ENCODE data around the gene PKP2. TPM values are rescaled to one million over a fixed set of nuclear protein-coding genes. Genes with fewer than 3 reads are reported as not detected.

PKP2 gene
- total and polyA plus RNA-seq, 4 donors, result 8.6 to 35.7 (median 12.8) TPM

DNA sequence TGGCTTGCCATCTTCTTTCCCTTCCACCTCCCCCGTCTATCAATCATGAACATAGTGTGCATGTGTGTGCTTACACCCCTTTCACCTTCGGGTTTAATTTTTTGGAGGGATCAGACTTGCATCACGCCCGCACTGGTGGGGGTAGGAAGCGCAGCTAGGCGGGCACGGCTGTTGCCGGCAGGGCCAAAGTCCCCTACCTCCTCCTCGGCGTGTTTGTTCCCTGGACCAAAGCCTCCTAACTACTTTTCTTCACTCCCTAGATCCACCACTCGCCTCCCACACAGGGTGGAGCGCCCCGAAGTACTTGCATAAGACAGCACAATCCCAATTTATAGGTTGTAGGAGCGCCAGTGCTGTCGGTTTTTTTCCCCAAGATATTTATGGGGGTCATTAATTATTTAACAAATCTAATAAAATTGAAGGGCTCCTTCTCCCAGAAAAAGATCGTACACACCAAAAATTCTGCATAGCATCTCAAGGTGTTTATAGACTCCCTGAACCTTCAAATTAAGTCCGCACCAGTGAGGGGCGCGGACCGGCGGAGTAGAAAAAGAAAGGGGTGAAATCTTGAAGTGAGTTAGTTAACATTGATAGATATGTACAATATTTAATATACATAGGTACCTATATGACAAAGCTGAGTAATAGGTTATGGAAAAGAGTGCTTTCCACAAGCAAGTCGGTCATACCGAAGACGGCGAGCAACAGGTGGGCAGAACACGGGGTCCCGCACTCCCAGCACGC is 717 bp downstream of the PKP2 start:
- 2% methylated on average over 28 of the region's 28 CpGs for WGBS
- DNase-seq (ENCODE audit: low spot score), result no peak

More for the DNA sequence above, 717 bp downstream of the PKP2 start:
- Histone ChIP-seq H3K9ac (ENCODE audit: low read depth in 1 of 2, low read length in 2 of 2) (peak overlapping the region; percentile 69 to 80), H3K4me1 (ENCODE audit: control insufficient read depth in 4 of 4, insufficient read depth in 4 of 4, low read length in 3 of 4) (peaks cover 4 to 35% (median 23%) of the 10 kb centered on the region in 4 donors), H3K9me3 (ENCODE audit: control insufficient read depth in 4 of 4, low read length in 3 of 4) (no peaks in the 10 kb centered on the region), H3K36me3 (ENCODE audit: control insufficient read depth in 4 of 4, insufficient read depth in 3 of 4, low read depth in 1 of 4, low read length in 3 of 4) (no peaks in the 10 kb centered on the region), H3K27ac (ENCODE audit: low read depth in 1 of 2, low read length in 2 of 2) (peak overlapping the region; percentile 35 to 71), H3K27me3 (ENCODE audit: control insufficient read depth in 4 of 4, insufficient read depth in 4 of 4, low read length in 3 of 4) (no peaks in the 10 kb centered on the region), H3K4me3 (ENCODE audit: low read depth in 1 of 3, low read length in 3 of 3) (peak overlapping the region; percentile 83 to 99 (median 86))
- TF ChIP-seq, protein P1, sequence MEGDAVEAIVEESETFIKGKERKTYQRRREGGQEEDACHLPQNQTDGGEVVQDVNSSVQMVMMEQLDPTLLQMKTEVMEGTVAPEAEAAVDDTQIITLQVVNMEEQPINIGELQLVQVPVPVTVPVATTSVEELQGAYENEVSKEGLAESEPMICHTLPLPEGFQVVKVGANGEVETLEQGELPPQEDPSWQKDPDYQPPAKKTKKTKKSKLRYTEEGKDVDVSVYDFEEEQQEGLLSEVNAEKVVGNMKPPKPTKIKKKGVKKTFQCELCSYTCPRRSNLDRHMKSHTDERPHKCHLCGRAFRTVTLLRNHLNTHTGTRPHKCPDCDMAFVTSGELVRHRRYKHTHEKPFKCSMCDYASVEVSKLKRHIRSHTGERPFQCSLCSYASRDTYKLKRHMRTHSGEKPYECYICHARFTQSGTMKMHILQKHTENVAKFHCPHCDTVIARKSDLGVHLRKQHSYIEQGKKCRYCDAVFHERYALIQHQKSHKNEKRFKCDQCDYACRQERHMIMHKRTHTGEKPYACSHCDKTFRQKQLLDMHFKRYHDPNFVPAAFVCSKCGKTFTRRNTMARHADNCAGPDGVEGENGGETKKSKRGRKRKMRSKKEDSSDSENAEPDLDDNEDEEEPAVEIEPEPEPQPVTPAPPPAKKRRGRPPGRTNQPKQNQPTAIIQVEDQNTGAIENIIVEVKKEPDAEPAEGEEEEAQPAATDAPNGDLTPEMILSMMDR (IDR thresholded peaks at IDR 0.05; ENCODE audit: low read depth, low read length, missing input control), result peak; percentile 42
- TF ChIP-seq, protein P2, sequence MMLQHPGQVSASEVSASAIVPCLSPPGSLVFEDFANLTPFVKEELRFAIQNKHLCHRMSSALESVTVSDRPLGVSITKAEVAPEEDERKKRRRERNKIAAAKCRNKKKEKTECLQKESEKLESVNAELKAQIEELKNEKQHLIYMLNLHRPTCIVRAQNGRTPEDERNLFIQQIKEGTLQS (IDR thresholded peaks at IDR 0.05), result peak; percentile 92
- no peak for TF ChIP-seq FOXA2 (IDR thresholded peaks at IDR 0.05)
- peak in 1 of 2 donors; percentile 31 for TF ChIP-seq RAD21 (IDR thresholded peaks at IDR 0.05)
- no peak for TF ChIP-seq NR2F2 (IDR thresholded peaks at IDR 0.05)
- TF ChIP-seq, protein P3, sequence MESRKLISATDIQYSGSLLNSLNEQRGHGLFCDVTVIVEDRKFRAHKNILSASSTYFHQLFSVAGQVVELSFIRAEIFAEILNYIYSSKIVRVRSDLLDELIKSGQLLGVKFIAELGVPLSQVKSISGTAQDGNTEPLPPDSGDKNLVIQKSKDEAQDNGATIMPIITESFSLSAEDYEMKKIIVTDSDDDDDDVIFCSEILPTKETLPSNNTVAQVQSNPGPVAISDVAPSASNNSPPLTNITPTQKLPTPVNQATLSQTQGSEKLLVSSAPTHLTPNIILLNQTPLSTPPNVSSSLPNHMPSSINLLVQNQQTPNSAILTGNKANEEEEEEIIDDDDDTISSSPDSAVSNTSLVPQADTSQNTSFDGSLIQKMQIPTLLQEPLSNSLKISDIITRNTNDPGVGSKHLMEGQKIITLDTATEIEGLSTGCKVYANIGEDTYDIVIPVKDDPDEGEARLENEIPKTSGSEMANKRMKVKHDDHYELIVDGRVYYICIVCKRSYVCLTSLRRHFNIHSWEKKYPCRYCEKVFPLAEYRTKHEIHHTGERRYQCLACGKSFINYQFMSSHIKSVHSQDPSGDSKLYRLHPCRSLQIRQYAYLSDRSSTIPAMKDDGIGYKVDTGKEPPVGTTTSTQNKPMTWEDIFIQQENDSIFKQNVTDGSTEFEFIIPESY (IDR thresholded peaks at IDR 0.05), result peak; percentile 10
- no peak for TF ChIP-seq MAX (IDR thresholded peaks at IDR 0.05)
- TF ChIP-seq JUND (IDR thresholded peaks at IDR 0.05), result peak in 1 of 2 donors; percentile 24
- TF ChIP-seq EGR1 (IDR thresholded peaks at IDR 0.05; ENCODE audit: low read depth in 2 of 2), result no peak
- TF ChIP-seq FOXA1 (IDR thresholded peaks at IDR 0.05), result no peak
- peak; percentile 64 for TF ChIP-seq TAF1 (conservative IDR thresholded peaks at IDR 0.05)
- TF ChIP-seq GABPA (IDR thresholded peaks at IDR 0.05 in 1 of 2, conservative IDR thresholded peaks at IDR 0.05 in 1 of 2), result no peak
- TF ChIP-seq HNF4G (IDR thresholded peaks at IDR 0.05), result peak; percentile 71
- TF ChIP-seq SP1 (IDR thresholded peaks at IDR 0.05), result peak; percentile 75
- TF ChIP-seq RXRA (IDR thresholded peaks at IDR 0.05), result peak; percentile 52 to 60
- TF ChIP-seq YY1 (IDR thresholded peaks at IDR 0.05), result peak; percentile 24
- TF ChIP-seq, protein P4, sequence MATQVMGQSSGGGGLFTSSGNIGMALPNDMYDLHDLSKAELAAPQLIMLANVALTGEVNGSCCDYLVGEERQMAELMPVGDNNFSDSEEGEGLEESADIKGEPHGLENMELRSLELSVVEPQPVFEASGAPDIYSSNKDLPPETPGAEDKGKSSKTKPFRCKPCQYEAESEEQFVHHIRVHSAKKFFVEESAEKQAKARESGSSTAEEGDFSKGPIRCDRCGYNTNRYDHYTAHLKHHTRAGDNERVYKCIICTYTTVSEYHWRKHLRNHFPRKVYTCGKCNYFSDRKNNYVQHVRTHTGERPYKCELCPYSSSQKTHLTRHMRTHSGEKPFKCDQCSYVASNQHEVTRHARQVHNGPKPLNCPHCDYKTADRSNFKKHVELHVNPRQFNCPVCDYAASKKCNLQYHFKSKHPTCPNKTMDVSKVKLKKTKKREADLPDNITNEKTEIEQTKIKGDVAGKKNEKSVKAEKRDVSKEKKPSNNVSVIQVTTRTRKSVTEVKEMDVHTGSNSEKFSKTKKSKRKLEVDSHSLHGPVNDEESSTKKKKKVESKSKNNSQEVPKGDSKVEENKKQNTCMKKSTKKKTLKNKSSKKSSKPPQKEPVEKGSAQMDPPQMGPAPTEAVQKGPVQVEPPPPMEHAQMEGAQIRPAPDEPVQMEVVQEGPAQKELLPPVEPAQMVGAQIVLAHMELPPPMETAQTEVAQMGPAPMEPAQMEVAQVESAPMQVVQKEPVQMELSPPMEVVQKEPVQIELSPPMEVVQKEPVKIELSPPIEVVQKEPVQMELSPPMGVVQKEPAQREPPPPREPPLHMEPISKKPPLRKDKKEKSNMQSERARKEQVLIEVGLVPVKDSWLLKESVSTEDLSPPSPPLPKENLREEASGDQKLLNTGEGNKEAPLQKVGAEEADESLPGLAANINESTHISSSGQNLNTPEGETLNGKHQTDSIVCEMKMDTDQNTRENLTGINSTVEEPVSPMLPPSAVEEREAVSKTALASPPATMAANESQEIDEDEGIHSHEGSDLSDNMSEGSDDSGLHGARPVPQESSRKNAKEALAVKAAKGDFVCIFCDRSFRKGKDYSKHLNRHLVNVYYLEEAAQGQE (IDR thresholded peaks at IDR 0.05), result peak; percentile 15
- peak; percentile 76 to 85 for TF ChIP-seq HNF4A (conservative IDR thresholded peaks at IDR 0.05)

All from liver (tissue), 9 donors.